GM21786 (cell line): ENCODE data around the gene TSFM.

Experiments used
- ATAC-seq: cut with Tn5 transposase; IDR thresholded peaks from one replicate; pipeline ENCODE4 v1.9.1; 2021; ENCODE audit not compliant: unreplicated experiment

The TSFM gene

GRCh38 chr12:57782608-57783465 is at the start of gene TSFM:
Gene TSFM, plus strand, starts transcription at chr12:57782787. Its CDS starts 15 bp downstream, at chr12:57782802.
- ATAC-seq = peak; percentile 76

- ATAC-seq = no peak
Measured at GRCh38 chr12:57733928-57734327, 48.7 kb upstream of the TSFM start.

- ATAC-seq = no peak
Measured at GRCh38 chr12:57734591-57734990, 48.0 kb upstream of the TSFM start.

GRCh38 chr12:57735198-57735855 is 47.3 kb upstream of the TSFM start:
- ATAC-seq = no peak

GRCh38 chr12:57735952-57736740 is 46.4 kb upstream of the TSFM start:
- no peak for ATAC-seq

GRCh38 chr12:57736741-57737466 is 45.7 kb upstream of the TSFM start:
- no peak for ATAC-seq

DNA sequence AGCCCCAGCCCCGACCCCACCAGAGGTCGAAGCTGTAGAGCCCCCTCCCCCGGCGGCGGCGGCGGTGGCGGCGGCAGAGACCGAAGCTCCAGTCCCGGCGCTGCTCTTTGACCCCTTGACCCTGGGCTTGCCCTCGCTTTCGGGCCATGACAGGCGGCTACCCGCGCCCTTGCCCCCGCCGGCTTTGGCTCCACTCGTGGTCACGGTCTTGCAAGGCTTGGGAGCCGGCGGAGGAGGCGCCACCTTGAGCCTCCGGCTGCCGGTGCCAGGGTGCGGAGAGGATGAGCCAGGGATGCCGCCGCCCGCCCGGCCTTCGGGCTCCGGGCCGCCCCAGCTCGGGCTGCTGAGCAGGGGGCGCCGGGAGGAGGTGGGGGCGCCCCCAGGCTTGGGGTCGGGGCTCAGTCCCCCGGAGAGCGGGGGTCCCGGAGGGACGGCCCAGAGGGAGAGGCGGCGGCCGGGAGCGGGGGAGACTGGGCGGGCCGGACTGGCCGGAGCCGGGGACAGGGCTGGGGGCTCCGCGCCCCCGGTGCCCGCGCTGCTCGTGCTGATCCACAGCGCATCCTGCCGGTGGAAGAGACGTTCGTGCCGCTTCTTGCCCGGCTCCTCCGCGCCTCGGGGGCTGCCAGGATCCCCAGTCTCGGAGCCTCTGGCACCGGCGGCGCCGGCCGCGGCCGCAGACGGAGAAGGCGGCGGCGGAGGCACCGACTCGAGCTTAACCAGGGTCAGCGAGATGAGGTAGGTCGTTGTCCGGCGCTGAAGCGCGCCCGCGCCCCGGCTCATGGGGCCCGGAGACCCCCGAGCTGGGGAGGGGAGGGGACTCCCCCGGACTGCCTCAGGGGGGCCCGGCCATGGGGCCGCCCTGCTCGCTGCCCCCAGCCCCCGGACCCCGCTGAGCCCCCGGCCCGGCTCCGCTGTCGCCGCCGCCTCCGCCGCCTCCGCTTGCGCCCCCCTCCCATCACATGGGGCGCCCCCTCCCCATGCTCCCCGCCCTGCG is 44.8 kb upstream of the TSFM start:
- no peak for ATAC-seq

- ATAC-seq = no peak
Measured at GRCh38 chr12:57738661-57739237, 43.8 kb upstream of the TSFM start, which contains the start of gene AGAP2. Gene AGAP2, minus strand, starts transcription at chr12:57738742. Its CDS starts 496 bp downstream, at chr12:57738246.

- no peak for ATAC-seq
Measured at GRCh38 chr12:57739387-57739786, 43.2 kb upstream of the TSFM start.

DNA sequence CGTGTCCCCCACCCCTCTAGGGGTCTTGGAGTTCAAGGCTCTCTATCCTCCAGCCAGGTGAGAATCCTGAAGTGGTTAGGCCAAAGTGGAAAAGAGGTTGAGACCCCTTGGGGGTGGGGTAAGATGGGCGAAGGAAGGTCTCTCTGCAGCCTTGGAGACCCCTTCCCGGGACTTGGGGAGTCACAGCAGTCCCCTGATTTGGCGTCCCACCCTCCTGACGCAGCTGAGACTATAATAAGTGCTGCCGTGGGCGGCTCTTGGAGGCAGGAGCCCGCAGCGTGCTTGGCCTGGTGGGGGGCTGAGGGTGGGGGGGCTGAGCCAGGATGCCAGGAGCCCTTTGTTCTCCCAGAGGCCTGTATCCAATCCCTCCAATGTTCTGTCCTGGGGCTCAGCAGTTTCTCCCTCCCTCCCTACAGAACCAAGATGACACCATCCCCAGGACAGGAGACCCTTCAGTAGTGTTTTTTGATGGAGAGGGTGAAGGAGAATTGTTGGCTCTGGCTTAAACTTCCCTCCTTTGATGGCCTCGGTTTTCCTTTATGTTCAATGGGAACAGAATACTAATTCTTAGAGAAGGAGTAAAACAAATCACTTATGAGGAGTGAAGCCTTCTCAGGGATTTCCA is 42.6 kb upstream of the TSFM start:
- ATAC-seq = no peak

GRCh38 chr12:57740656-57741412 is 41.8 kb upstream of the TSFM start:
- ATAC-seq = peak; percentile 51

GRCh38 chr12:57741413-57741789 is 41.2 kb upstream of the TSFM start:
- no peak for ATAC-seq

GRCh38 chr12:57741844-57742738 is 40.5 kb upstream of the TSFM start:
- peak; percentile 59 for ATAC-seq

DNA sequence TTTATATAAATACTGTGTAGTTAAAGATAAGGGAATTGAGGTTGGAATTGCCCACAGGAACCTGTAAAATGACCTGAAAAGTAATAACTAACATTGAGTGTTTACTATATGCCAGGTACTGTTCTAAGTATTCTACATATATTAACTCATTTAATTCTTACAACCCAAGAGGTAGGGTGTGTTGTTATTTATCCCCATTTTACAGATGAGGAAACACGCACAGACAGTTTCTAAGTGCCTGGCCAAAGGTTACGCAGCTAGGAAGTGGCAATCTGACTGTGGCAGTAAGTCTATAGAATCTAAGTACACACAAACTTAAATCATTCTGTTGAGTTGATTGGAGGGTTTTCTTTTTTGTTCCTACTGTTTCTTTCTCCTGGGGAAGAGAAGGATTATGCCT is 38.8 kb upstream of the TSFM start:
- no peak for ATAC-seq

GRCh38 chr12:57744194-57744776 is 38.3 kb upstream of the TSFM start:
- ATAC-seq = peak; percentile 31

- ATAC-seq = peak; percentile 78
Measured at GRCh38 chr12:57744777-57745484, 37.7 kb upstream of the TSFM start, which contains the start of gene TSPAN31. Gene TSPAN31, plus strand, starts transcription at chr12:57745039. Its CDS starts 116 bp downstream, at chr12:57745155.
